Activated CD8-positive, alpha-beta T cell treated with anti-CD3 and anti-CD28 coated beads for 36 hours (primary cell): ENCODE data around the gene CD247. TPM values are rescaled to one million over a fixed set of nuclear protein-coding genes. Genes with fewer than 3 reads are reported as not detected.
A peak's percentile ranks its signal among the peaks of the same experiment; 100 is the strongest.

Source experiments
- ATAC-seq: fragments of 200-7000 bp; cut with Tn5 transposase; one replicate; pipeline ENCODE4 v1.10.0; 2021; ENCODE audit warnings: mild to moderate bottlenecking, moderate library complexity
- CTCF ChIA-PET: fragments of 350-600 bp; sonication (Branson Sonifier 250); formaldehyde crosslinking; loops from one replicate; lab custom pipeline; 2021; ENCODE audit warnings: antibody characterized with exemption; lab: Charles Lee
- POLR2A ChIA-PET: fragments of 350-600 bp; sonication (Branson Sonifier 250); formaldehyde crosslinking; loops from one replicate; lab custom pipeline; 2021; ENCODE audit warnings: antibody characterized with exemption; lab: Charles Lee
- DNase-seq: peaks from one replicate; pipeline ENCODE4 v3.0.0-alpha.2; 2020
- H3K27ac Mint-ChIP-seq: one replicate; pipeline ENCODE4 v1.8.0; 2021; ENCODE audit warnings: mild to moderate bottlenecking, mixed read lengths
- H3K27me3 Mint-ChIP-seq: one replicate; pipeline ENCODE4 v1.8.0; 2021; ENCODE audit warnings: mixed read lengths
- H3K36me3 Mint-ChIP-seq: one replicate; pipeline ENCODE4 v1.8.0; 2021; ENCODE audit warnings: low read depth, mixed read lengths
- H3K4me1 Mint-ChIP-seq: one replicate; pipeline ENCODE4 v1.8.0; 2021; ENCODE audit warnings: low read depth, mixed read lengths
- H3K4me3 Mint-ChIP-seq: one replicate; pipeline ENCODE4 v1.8.0; 2021; ENCODE audit warnings: mild to moderate bottlenecking, moderate library complexity, mixed read lengths
- H3K9me3 Mint-ChIP-seq: one replicate; pipeline ENCODE4 v1.8.0; 2021; ENCODE audit warnings: mixed read lengths
- CTCF ChIP-seq: fragments of 200-600 bp; IDR thresholded peaks from one replicate; pipeline ENCODE4 v1.8.0; 2022; ENCODE audit warnings: antibody characterized with exemption, mild to moderate bottlenecking
- intact Hi-C: fragments of 100-400 bp; cut with micrococcal nuclease; formaldehyde crosslinking; loops from one replicate; pipeline ENCODE4 v1.10.0; 2022
- total RNA-seq, 2 experiments: library from RNA; stranded (reverse); gene quantifications; one replicate each; pipeline ENCODE4 v1.2.3, GENCODE V29; 2021

CD247 gene
- total RNA-seq, 2 experiments from 2014 or later, result 224 to 229 TPM

GRCh38 chr1:167434306-167434705 lies 84.0 kb downstream of the CD247 start:
- intact Hi-C loops, result no loop called here
- Mint-ChIP-seq H3K4me3 (no peak overlapping the region), H3K36me3 (peaks cover 70% of the 10 kb centered on the region), H3K4me1 (peaks cover 61% of the 10 kb centered on the region), H3K27me3 (no peaks in the 10 kb centered on the region), H3K27ac (peak overlapping the region; percentile 71), H3K9me3 (no peaks in the 10 kb centered on the region)
- ChIA-PET POLR2A (interaction anchor here (0.6 kb wide), 1 partner anchor 40 kb away, joined by 3 read pairs; no protein-coding TSS in a partner anchor), CTCF (interaction anchor here (1.0 to 3.3 kb wide), 3 partner anchors 8 to 107 kb away, joined by 3 to 17 read pairs (median 4); no protein-coding TSS in a partner anchor)
- DNase-seq (no peak), ATAC-seq (no peak)
- no peak for TF ChIP-seq CTCF

GRCh38 chr1:167433884-167434283 lies 84.4 kb downstream of the CD247 start:
- ATAC-seq (no peak), DNase-seq (no peak)
- intact Hi-C loops, result no loop called here
- H3K36me3 Mint-ChIP-seq, result peaks cover 68% of the 10 kb centered on the region
- ChIA-PET CTCF (interaction anchor here (1.0 to 3.3 kb wide), 3 partner anchors 9 to 107 kb away, joined by 3 to 17 read pairs (median 4); no protein-coding TSS in a partner anchor), POLR2A (interaction anchor here (0.6 to 1.6 kb wide), 2 partner anchors 13 to 40 kb away, joined by 3 to 4 read pairs; no protein-coding TSS in a partner anchor)
- peak overlapping the region; percentile 71 for H3K27ac Mint-ChIP-seq
- H3K4me3 Mint-ChIP-seq, result no peak overlapping the region
- TF ChIP-seq CTCF, result no peak
- H3K27me3 Mint-ChIP-seq, result no peaks in the 10 kb centered on the region
- H3K4me1 Mint-ChIP-seq, result peaks cover 60% of the 10 kb centered on the region
- H3K9me3 Mint-ChIP-seq, result no peaks in the 10 kb centered on the region

GRCh38 chr1:167432780-167433179 lies 85.5 kb downstream of the CD247 start:
- ChIA-PET POLR2A (interaction anchor here (1.6 kb wide), 1 partner anchor 14 kb away, joined by 4 read pairs; no protein-coding TSS in a partner anchor), CTCF (interaction anchor here (1.1 to 3.3 kb wide), 6 partner anchors 8 to 166 kb away, joined by 3 to 17 read pairs (median 4); no protein-coding TSS in a partner anchor)
- no peaks in the 10 kb centered on the region for H3K9me3 Mint-ChIP-seq
- peaks cover 59% of the 10 kb centered on the region for H3K4me1 Mint-ChIP-seq
- H3K36me3 Mint-ChIP-seq, result peaks cover 57% of the 10 kb centered on the region
- no peak for DNase-seq
- intact Hi-C loops, result no loop called here
- H3K4me3 Mint-ChIP-seq, result no peak overlapping the region
- no peaks in the 10 kb centered on the region for H3K27me3 Mint-ChIP-seq
- peak overlapping the region; percentile 71 for H3K27ac Mint-ChIP-seq
- TF ChIP-seq CTCF, result no peak
- no peak for ATAC-seq

- ATAC-seq (no peak), DNase-seq (no peak)
- H3K9me3 Mint-ChIP-seq, result no peaks in the 10 kb centered on the region
- intact Hi-C loops, result no loop called here
- H3K4me1 Mint-ChIP-seq, result peaks cover 56% of the 10 kb centered on the region
- ChIA-PET CTCF (interaction anchor here (1.1 to 3.3 kb wide), 7 partner anchors 9 to 165 kb away, joined by 3 to 17 read pairs (median 4); no protein-coding TSS in a partner anchor), POLR2A (interaction anchor here (0.8 to 1.6 kb wide), 4 partner anchors 8 to 86 kb away, joined by 3 to 9 read pairs (median 4); partner anchors contain the start of gene CD247)
- TF ChIP-seq CTCF, result no peak
- no peak overlapping the region for H3K4me3 Mint-ChIP-seq
- no peaks in the 10 kb centered on the region for H3K27me3 Mint-ChIP-seq
- H3K27ac Mint-ChIP-seq, result peak overlapping the region; percentile 68
- peaks cover 52% of the 10 kb centered on the region for H3K36me3 Mint-ChIP-seq
These were observed 86.2 kb downstream of the CD247 start for GRCh38 chr1:167431909-167432650.
